Fibroblast of the aortic adventitia (primary cell): ENCODE measurements around the gene TKFC. TPM values are rescaled to one million over a fixed set of nuclear protein-coding genes. Genes with fewer than 3 reads are reported as not detected.

ENCODE experiments used
- DNase-seq: peaks from one replicate; pipeline ENCODE4 v3.0.0-alpha.2; 2010; ENCODE audit warnings: low read depth
- H3K4me3 ChIP-seq: 2 replicates; pipeline ENCODE4 v1.5.1; 2011; ENCODE audit warnings: low read depth, mild to moderate bottlenecking, control low read depth, low read length, moderate library complexity
- total RNA-seq: library from RNA; depleted of rRNA; stranded (reverse); fragments of >200 nt; gene quantifications from 2 replicates; pipeline ENCODE4 v1.2.3, GENCODE V29; 2012; ENCODE audit warnings: low replicate concordance
- TF ChIP-seq, protein P1 (sequence below): IDR thresholded peaks from 2 replicates; pipeline ENCODE4 v1.5.1; 2011; ENCODE audit warnings: mild to moderate bottlenecking, low read length, control low read depth, inconsistent platforms; ENCODE audit not compliant: insufficient read depth

Gene TKFC
- total RNA-seq, 1 donor: 17.6 TPM

- TF ChIP-seq, protein P1, sequence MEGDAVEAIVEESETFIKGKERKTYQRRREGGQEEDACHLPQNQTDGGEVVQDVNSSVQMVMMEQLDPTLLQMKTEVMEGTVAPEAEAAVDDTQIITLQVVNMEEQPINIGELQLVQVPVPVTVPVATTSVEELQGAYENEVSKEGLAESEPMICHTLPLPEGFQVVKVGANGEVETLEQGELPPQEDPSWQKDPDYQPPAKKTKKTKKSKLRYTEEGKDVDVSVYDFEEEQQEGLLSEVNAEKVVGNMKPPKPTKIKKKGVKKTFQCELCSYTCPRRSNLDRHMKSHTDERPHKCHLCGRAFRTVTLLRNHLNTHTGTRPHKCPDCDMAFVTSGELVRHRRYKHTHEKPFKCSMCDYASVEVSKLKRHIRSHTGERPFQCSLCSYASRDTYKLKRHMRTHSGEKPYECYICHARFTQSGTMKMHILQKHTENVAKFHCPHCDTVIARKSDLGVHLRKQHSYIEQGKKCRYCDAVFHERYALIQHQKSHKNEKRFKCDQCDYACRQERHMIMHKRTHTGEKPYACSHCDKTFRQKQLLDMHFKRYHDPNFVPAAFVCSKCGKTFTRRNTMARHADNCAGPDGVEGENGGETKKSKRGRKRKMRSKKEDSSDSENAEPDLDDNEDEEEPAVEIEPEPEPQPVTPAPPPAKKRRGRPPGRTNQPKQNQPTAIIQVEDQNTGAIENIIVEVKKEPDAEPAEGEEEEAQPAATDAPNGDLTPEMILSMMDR: no peak
- no peak for DNase-seq
- no peak overlapping the region for H3K4me3 ChIP-seq
These were observed 30.5 kb upstream of the TKFC start for GRCh38 chr11:61302550-61302949.

DNA sequence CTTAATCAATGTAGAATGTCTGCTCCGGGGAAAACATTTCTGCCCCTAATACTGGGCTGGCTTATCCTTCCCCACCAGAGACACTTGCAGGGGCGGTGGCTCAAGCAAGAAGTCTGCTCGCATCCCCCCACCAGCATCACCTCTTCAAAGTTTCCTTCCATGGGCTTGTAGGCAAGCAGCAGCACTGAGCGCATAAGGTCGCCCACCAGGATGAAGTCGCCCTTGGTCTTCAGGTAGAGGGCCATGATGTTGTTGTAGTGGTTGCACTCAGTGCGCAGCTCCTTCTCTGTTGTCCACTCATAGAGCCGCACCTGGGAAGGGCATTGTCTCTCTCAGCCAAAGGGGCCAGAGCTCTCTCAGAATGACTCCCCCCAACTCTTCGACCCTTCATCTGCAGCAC is 29.3 kb upstream of the TKFC start:
- TF ChIP-seq, protein P1: no peak
- no peak for DNase-seq
- no peak overlapping the region for H3K4me3 ChIP-seq

GRCh38 chr11:61305417-61305816 is 27.6 kb upstream of the TKFC start:
- no peak for DNase-seq
- no peak overlapping the region for H3K4me3 ChIP-seq
- TF ChIP-seq, protein P1: no peak

GRCh38 chr11:61306221-61306620 is 26.8 kb upstream of the TKFC start:
- H3K4me3 ChIP-seq: no peak overlapping the region
- DNase-seq: no peak
- TF ChIP-seq, protein P1: no peak

DNA sequence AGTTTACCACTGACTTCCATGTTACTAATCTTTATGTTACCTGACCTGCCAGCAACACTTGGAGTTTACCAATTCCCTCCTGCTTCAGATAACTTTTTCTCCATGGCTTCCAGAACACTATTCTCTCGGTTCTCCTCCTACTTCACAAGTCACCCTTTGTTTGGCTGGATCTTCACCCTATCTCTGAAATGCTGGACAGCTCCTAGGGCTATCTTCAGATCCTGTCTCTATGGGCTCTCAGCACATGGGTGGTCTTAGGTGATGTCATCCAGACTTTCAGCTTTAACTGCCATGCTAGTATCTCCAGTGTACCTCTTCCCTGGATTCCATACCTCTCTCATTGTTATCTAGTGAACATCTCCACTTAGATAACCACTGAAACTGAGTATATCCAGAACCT is 25.7 kb upstream of the TKFC start:
- H3K4me3 ChIP-seq: no peak overlapping the region
- no peak for DNase-seq
- TF ChIP-seq, protein P1: no peak

DNA sequence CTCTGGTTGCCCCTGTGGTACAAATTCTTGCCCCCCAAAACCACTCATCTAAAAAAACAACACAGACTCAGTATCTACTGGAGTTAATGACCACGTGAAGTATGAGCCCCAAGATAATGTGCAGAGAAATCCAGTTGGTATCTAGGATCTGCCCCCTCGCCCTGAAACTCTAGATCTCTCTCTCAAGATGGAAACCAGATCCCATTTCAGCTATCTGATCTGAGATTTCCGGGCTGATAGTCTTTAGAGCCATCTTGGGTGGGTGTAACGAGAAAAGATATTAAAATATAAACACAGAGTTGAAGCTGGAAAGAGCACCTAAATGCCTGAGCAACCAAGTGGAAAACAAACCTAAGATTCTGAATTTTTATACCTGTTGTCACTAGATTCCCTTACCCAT is 23.9 kb upstream of the TKFC start:
- TF ChIP-seq, protein P1: no peak
- H3K4me3 ChIP-seq: no peak overlapping the region
- DNase-seq: no peak

DNA sequence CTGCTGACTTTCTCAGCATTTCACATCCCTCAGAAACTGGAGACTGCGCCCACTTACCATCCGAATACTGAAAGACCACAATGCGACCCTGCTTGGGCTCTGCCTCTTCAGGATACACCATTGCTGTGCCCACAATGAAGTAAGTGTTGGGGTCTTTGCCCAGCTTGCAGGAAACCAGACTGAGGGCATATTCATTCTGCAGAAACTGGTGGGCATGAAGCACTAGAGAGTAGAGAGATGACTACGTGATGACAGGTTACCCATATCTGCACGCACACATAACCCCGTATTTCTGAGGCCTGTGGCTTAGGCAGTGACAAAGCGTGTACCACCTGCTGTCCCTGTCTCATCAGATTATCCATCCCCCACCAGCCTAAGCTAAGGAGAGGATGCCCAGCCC is 23.3 kb upstream of the TKFC start:
- TF ChIP-seq, protein P1: no peak
- H3K4me3 ChIP-seq: no peak overlapping the region
- no peak for DNase-seq
